ENCODE results near the gene PIP4K2A. TPM values are rescaled to one million over a fixed set of nuclear protein-coding genes. Genes with fewer than 3 reads are reported as not detected.

The PIP4K2A gene
- total RNA-seq, 2 donors from 2014 or later: 42.6 to 58.6 TPM

DNA sequence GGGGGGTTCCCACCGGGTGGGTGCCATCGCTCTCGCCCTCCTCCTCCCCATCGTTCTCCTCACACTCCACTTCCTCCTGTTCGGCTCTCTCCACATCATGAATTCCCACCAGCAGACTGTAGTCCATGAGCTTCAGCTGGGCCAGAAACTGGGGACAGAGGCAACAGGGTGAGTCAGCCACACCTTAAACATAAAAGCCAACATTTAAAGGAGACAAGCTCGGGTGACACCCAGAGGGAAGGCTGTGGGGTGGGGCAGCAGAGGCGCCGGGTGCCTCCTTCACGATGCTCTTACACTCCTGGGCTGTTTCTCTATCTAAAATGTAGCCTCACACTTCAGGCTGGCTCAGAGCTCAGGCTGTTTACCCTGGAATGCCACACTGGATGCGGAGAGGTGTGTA is 172.5 kb downstream of the PIP4K2A start:
- Histone ChIP-seq H3K27me3 (replicated peaks; ENCODE audit: insufficient read depth) (no peaks in the 10 kb centered on the region), H3K27ac (no peak overlapping the region), H3K36me3 (peaks cover 56% of the 10 kb centered on the region), H3K4me1 (ENCODE audit: control insufficient read depth in 1 of 2, low read depth in 2 of 2) (no peaks in the 10 kb centered on the region), H3K4me3 (no peak overlapping the region), H3K9me3 (no peaks in the 10 kb centered on the region)
- TF ChIP-seq, protein P1, sequence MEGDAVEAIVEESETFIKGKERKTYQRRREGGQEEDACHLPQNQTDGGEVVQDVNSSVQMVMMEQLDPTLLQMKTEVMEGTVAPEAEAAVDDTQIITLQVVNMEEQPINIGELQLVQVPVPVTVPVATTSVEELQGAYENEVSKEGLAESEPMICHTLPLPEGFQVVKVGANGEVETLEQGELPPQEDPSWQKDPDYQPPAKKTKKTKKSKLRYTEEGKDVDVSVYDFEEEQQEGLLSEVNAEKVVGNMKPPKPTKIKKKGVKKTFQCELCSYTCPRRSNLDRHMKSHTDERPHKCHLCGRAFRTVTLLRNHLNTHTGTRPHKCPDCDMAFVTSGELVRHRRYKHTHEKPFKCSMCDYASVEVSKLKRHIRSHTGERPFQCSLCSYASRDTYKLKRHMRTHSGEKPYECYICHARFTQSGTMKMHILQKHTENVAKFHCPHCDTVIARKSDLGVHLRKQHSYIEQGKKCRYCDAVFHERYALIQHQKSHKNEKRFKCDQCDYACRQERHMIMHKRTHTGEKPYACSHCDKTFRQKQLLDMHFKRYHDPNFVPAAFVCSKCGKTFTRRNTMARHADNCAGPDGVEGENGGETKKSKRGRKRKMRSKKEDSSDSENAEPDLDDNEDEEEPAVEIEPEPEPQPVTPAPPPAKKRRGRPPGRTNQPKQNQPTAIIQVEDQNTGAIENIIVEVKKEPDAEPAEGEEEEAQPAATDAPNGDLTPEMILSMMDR (IDR thresholded peaks at IDR 0.05): no peak
- ATAC-seq (ENCODE audit: insufficient number of reproducible peaks, low FRiP score, low read depth): no peak
- no peak for DNase-seq (ENCODE audit: low spot score)

DNA sequence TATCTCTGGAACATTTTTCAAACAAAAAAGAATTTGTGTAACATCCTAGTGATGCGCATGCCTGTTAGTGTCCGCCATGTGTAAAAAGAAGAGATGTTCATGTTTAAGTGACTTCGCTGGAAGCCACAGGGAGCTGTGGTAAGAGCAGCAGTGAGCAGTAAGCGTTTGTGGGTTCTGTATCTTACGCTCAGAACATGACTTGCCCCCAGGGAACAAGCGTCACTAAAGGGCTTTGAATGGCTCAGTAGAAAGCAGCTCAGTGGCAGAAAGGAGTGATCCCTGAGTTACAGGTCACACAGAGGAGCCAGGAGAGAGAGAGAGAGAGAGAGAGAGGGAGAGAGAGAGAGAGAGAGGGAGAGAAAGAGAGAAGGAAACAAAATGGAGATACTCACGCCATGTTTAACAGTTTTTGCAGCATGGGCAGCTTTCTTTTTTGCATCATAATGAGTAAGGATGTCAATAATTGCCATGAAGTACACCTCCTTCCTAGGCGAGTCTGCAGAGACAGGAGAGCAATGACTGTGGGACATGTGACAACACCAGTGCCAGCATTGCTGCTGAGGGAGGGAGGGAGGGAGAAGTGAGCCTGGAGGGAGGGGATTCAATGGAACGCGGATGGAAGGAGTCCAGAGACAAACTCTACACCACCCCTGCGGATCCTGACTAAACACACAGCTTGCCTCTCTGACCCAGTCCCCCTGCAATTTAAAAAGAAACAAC is 174.6 kb downstream of the PIP4K2A start:
- Histone ChIP-seq H3K27ac (no peak overlapping the region), H3K36me3 (peaks cover 52% of the 10 kb centered on the region), H3K27me3 (replicated peaks; ENCODE audit: insufficient read depth) (no peaks in the 10 kb centered on the region), H3K4me3 (no peak overlapping the region), H3K4me1 (ENCODE audit: control insufficient read depth in 1 of 2, low read depth in 2 of 2) (no peaks in the 10 kb centered on the region), H3K9me3 (no peaks in the 10 kb centered on the region)
- DNase-seq (ENCODE audit: low spot score) (no peak), ATAC-seq (ENCODE audit: insufficient number of reproducible peaks, low FRiP score, low read depth) (no peak)
- TF ChIP-seq, protein P1 (IDR thresholded peaks at IDR 0.05): no peak

DNA sequence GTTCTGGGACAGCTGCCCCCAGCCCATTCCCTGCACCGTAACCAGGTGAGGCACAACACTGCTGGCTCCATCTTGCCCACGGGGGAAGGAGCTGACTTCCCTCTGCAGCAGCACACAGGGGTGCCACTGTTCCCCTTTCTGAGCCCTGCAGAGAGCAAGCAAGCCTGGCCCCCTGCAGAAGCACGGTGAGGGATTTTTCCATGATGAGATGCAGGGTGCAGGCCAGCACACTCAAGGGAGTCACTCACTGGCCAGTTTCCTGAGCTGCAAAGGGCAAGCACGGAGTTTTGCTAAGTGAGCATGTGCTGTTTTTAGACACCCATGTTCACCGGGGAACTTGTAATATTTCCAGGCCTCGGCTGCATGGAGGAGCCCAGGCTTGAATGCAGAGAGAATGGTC is 176.6 kb downstream of the PIP4K2A start:
- H3K36me3 ChIP-seq: peaks cover 38% of the 10 kb centered on the region
- DNase-seq (ENCODE audit: low spot score): no peak
- ATAC-seq (ENCODE audit: insufficient number of reproducible peaks, low FRiP score, low read depth): no peak
- H3K4me3 ChIP-seq: no peak overlapping the region
- H3K27ac ChIP-seq: no peak overlapping the region
- H3K9me3 ChIP-seq: no peaks in the 10 kb centered on the region
- H3K4me1 ChIP-seq (ENCODE audit: control insufficient read depth in 1 of 2, low read depth in 2 of 2): no peaks in the 10 kb centered on the region
- TF ChIP-seq, protein P1 (IDR thresholded peaks at IDR 0.05): no peak
- no peaks in the 10 kb centered on the region for H3K27me3 ChIP-seq (replicated peaks; ENCODE audit: insufficient read depth)

DNA sequence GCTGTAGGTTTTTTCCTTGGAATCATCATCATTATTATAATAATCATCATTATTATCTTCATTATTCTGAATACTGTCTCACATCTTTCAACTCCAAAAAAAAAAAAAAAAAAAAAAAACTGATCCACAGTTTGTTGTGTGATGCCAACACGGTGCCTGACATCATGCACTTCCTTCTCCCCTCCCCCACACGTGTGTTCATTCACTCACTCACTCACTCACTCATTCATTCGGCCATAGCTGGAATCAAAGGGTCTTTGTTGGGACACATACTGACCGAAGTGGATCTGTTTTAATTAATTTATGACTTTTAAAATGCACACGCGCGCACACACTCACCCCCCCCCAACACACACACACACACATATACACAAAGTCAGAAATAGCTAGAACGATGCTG is 177.8 kb downstream of the PIP4K2A start:
- H3K4me3 ChIP-seq: no peak overlapping the region
- H3K27ac ChIP-seq: no peak overlapping the region
- no peaks in the 10 kb centered on the region for H3K27me3 ChIP-seq (replicated peaks; ENCODE audit: insufficient read depth)
- ATAC-seq (ENCODE audit: insufficient number of reproducible peaks, low FRiP score, low read depth) (no peak), DNase-seq (ENCODE audit: low spot score) (no peak)
- no peaks in the 10 kb centered on the region for H3K9me3 ChIP-seq
- TF ChIP-seq, protein P1 (IDR thresholded peaks at IDR 0.05): no peak
- peaks cover 26% of the 10 kb centered on the region for H3K36me3 ChIP-seq
- H3K4me1 ChIP-seq (ENCODE audit: control insufficient read depth in 1 of 2, low read depth in 2 of 2): no peaks in the 10 kb centered on the region

DNA sequence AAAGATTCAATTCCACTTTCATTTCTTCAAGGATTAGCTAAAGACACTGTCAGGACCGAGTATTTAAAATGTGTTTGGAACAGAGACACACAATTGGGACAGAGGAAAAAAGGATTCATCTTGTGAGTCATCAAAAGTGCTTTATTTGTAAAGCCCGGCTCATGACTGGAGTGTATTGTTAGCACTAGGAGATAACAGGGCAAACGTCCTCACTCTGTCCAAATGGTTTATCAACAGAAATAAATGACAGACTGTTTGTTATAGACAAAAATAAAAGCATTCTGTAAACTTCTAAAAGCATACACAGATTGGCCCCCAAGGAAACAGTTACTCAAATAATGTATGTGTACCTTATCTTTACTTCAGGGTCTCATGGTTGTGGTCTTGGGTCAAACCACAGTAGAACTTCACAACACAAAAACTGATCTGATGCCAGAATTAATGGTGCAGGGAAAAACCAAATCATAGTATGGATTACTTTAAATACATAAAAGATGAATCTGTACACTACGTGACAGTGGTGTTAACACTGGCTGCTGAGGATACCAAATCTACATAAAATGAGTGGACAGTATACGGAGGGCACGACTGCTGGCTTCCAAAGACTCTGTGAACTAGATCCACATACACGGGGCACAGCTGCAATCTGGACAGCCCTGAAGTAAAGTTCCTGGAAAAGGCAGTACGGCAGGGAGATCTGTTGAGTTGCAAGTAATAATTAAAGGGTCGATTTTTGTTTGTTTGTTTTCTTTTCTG is 179.4 kb downstream of the PIP4K2A start:
- no peaks in the 10 kb centered on the region for H3K27me3 ChIP-seq (replicated peaks; ENCODE audit: insufficient read depth)
- H3K9me3 ChIP-seq: peaks cover 6% of the 10 kb centered on the region
- H3K27ac ChIP-seq: no peak overlapping the region
- TF ChIP-seq, protein P1 (IDR thresholded peaks at IDR 0.05): no peak
- no peaks in the 10 kb centered on the region for H3K4me1 ChIP-seq (ENCODE audit: control insufficient read depth in 1 of 2, low read depth in 2 of 2)
- DNase-seq (ENCODE audit: low spot score) (no peak), ATAC-seq (ENCODE audit: insufficient number of reproducible peaks, low FRiP score, low read depth) (no peak)
- H3K4me3 ChIP-seq: no peak overlapping the region
- H3K36me3 ChIP-seq: peaks cover 15% of the 10 kb centered on the region
